22Rv1 (cell line): Measurements from ENCODE around the gene CHIT1.
A peak's percentile ranks its signal among the peaks of the same experiment; 100 is the strongest.
"Not testable (repeated sequence)": the region's sequence is repeated elsewhere in the genome, so short reads cannot be mapped to it uniquely, and the experiment has no call there.

ENCODE experiments used
- H3K27ac ChIP-seq: fragments of 450-650 bp; 2 replicates; pipeline ENCODE4 v1.5.1; 2017
- CTCF ChIP-seq: fragments of 450-650 bp; IDR thresholded peaks from 2 replicates; pipeline ENCODE4 v1.5.1; 2017; ENCODE audit warnings: mild to moderate bottlenecking
- ZFX ChIP-seq: fragments of 450-650 bp; IDR thresholded peaks from 2 replicates; pipeline ENCODE4 v1.6.1; 2017; ENCODE audit warnings: antibody characterized with exemption, borderline replicate concordance

CHIT1 gene

GRCh38 chr1:203270448-203270847, 41.0 kb upstream of the CHIT1 start:
- TF ChIP-seq CTCF: no peak
- TF ChIP-seq ZFX: no peak
- H3K27ac ChIP-seq: no peak overlapping the region

- TF ChIP-seq ZFX (no peak), CTCF (no peak)
- no peak overlapping the region for H3K27ac ChIP-seq
These were observed 40.2 kb upstream of the CHIT1 start for GRCh38 chr1:203269654-203270020.

GRCh38 chr1:203268901-203269653, 39.6 kb upstream of the CHIT1 start:
- no peak overlapping the region for H3K27ac ChIP-seq
- TF ChIP-seq ZFX (no peak), CTCF (peak; percentile 99)

- no peak for TF ChIP-seq ZFX
- no peak for TF ChIP-seq CTCF
- H3K27ac ChIP-seq: no peak overlapping the region
These were observed 38.4 kb upstream of the CHIT1 start for GRCh38 chr1:203267912-203268311.

GRCh38 chr1:203267347-203267846, 37.9 kb upstream of the CHIT1 start:
- no peak overlapping the region for H3K27ac ChIP-seq
- TF ChIP-seq ZFX: no peak
- peak; percentile 99 for TF ChIP-seq CTCF

- not testable (repeated sequence) for H3K27ac ChIP-seq
These were observed 36.7 kb upstream of the CHIT1 start for GRCh38 chr1:203266140-203266539.

- H3K27ac ChIP-seq: no peak overlapping the region
- TF ChIP-seq ZFX (no peak), CTCF (no peak)
These were observed 36.1 kb upstream of the CHIT1 start for GRCh38 chr1:203265541-203265940.
